ENCODE measurements around the gene BCL11B. TPM values are rescaled to one million over a fixed set of nuclear protein-coding genes. Genes with fewer than 3 reads are reported as not detected.

BCL11B gene
- total RNA-seq, 1 donor from 2014 or later: 0.85 TPM

GRCh38 chr14:99255621-99256482 lies 16.1 kb downstream of the BCL11B start:
- Histone ChIP-seq H3K4me1 (no peaks in the 10 kb centered on the region), H3K9me3 (no peaks in the 10 kb centered on the region), H3K4me3 (no peak overlapping the region), H3K36me3 (no peaks in the 10 kb centered on the region), H3K27me3 (no peaks in the 10 kb centered on the region), H3K27ac (no peak overlapping the region)
- DNase-seq (ENCODE audit: low spot score in 2 of 2): no peak
- TF ChIP-seq CTCF (IDR thresholded peaks at IDR 0.05): no peak
- intact Hi-C loops (cut with DNase I): no loop called here

DNA sequence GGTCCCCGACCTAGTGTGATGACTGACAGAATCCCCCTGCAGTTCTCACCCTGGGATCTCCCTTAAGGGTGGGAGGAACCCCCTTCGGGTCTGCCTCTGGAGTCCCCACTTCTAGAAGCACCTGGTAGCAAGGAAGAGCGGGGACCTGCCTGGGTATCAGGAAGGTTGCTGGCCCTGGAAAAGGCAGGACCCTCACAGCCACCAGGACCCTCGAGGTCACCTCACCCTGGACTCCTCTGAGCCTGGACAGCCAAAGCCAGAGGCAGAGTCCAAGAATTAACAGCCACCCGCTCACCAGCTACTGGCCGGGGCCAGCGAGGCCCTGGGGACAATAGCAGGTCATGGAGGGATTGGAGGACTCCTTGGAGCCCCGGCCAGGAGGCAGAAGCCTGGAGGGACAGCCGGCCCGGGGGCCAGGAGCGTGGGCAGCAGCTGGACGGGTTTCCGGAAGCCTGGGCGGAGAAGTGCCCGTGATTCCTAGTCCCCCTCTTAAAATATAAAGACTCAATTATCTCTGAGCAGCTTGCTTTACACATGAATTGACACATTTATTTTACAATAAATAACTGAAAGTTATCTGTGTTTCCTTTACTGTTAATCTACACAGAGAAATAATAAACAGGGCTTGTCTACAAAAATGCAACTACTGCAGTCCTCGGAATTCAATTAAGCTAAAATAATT lies 17.5 kb downstream of the BCL11B start:
- H3K27me3 ChIP-seq: no peaks in the 10 kb centered on the region
- no peaks in the 10 kb centered on the region for H3K4me1 ChIP-seq
- no peaks in the 10 kb centered on the region for H3K9me3 ChIP-seq
- intact Hi-C loops (cut with DNase I): no loop called here
- H3K36me3 ChIP-seq: no peaks in the 10 kb centered on the region
- no peak for TF ChIP-seq CTCF (IDR thresholded peaks at IDR 0.05)
- no peak overlapping the region for H3K27ac ChIP-seq
- DNase-seq (ENCODE audit: low spot score in 2 of 2): no peak
- no peak overlapping the region for H3K4me3 ChIP-seq

DNA sequence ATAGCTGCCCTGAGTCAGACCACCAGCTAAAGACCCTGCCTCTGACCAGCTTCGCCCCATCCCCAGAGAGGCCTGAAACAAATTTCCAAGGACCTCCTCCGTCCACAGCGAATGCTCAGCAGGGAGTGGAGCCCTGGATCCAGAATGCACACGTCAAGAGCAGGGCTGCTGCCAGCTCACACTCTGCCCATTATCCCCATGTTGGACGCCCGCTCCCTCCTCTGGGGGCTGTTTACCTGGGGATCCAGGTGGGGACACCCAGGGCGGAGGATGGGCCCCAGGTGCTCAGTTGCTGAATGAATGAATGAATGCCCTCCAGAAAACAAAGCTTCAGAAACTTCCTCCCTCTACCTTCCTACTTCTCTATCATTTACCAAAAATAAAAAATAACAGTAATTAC lies 18.1 kb downstream of the BCL11B start:
- Histone ChIP-seq H3K9me3 (no peaks in the 10 kb centered on the region), H3K4me3 (no peak overlapping the region), H3K27me3 (no peaks in the 10 kb centered on the region), H3K36me3 (no peaks in the 10 kb centered on the region), H3K27ac (no peak overlapping the region), H3K4me1 (no peaks in the 10 kb centered on the region)
- intact Hi-C loops (cut with DNase I): no loop called here
- DNase-seq (ENCODE audit: low spot score in 2 of 2): no peak
- TF ChIP-seq CTCF (IDR thresholded peaks at IDR 0.05): no peak

- TF ChIP-seq CTCF (IDR thresholded peaks at IDR 0.05): no peak
- Histone ChIP-seq H3K36me3 (no peaks in the 10 kb centered on the region), H3K4me1 (no peaks in the 10 kb centered on the region), H3K27ac (no peak overlapping the region), H3K4me3 (no peak overlapping the region), H3K27me3 (no peaks in the 10 kb centered on the region), H3K9me3 (no peaks in the 10 kb centered on the region)
- DNase-seq (ENCODE audit: low spot score in 2 of 2): no peak
- intact Hi-C loops (cut with DNase I): no loop called here
These were observed 18.8 kb downstream of the BCL11B start for GRCh38 chr14:99252940-99253868.

DNA sequence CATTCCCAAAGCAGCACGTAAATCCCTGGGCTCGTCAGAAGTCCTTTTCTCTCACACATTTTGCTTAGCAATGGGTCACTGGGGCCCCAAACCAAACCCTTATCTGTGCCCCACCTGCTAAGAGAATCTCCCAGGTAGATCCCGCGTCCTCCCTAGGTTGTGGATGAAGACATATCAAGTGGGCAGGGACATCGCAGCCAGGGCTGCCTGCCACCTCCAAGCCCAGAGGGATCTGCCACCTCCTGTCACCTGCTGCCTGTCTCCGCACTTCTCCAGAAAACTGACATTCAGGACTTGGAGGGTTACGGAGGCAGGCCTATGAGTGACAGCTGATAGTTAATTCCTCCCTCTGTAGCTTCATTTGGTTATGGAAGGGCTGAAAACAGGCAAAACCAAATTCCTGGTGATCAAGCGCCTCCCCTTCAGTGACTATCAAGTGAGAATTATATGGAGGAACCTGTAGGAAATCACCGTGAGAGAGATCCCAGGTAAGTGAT lies 19.5 kb downstream of the BCL11B start:
- no peaks in the 10 kb centered on the region for H3K36me3 ChIP-seq
- TF ChIP-seq CTCF (IDR thresholded peaks at IDR 0.05): no peak
- intact Hi-C loops (cut with DNase I): no loop called here
- H3K4me1 ChIP-seq: no peaks in the 10 kb centered on the region
- H3K27ac ChIP-seq: no peak overlapping the region
- DNase-seq (ENCODE audit: low spot score in 2 of 2): no peak
- no peaks in the 10 kb centered on the region for H3K9me3 ChIP-seq
- no peak overlapping the region for H3K4me3 ChIP-seq
- no peaks in the 10 kb centered on the region for H3K27me3 ChIP-seq
